ENCODE data around the gene ZPLD1.

The ZPLD1 gene

GRCh38 chr3:102473648-102474047 lies 38.8 kb downstream of the ZPLD1 start:
- DNase-seq (ENCODE audit: low read depth), result no peak

GRCh38 chr3:102474207-102474606 lies 39.4 kb downstream of the ZPLD1 start:
- no peak for TF ChIP-seq CTCF (IDR thresholded peaks at IDR 0.05; ENCODE audit: low read length, missing control alignments)
- H3K4me3 ChIP-seq (replicated peaks; ENCODE audit: low read depth, low read length), result no peak overlapping the region
- DNase-seq (ENCODE audit: low read depth), result no peak

More at GRCh38 chr3:102473648-102474047, 38.8 kb downstream of the ZPLD1 start:
- no peak overlapping the region for H3K4me3 ChIP-seq (replicated peaks; ENCODE audit: low read depth, low read length)
- no peak for TF ChIP-seq CTCF (IDR thresholded peaks at IDR 0.05; ENCODE audit: low read length, missing control alignments)

- no peak overlapping the region for H3K4me3 ChIP-seq (replicated peaks; ENCODE audit: low read depth, low read length)
- TF ChIP-seq CTCF (IDR thresholded peaks at IDR 0.05; ENCODE audit: low read length, missing control alignments), result no peak
Measured at GRCh38 chr3:102476198-102476597, 41.4 kb downstream of the ZPLD1 start.

GRCh38 chr3:102478160-102478559 lies 43.3 kb downstream of the ZPLD1 start:
- no peak for DNase-seq (ENCODE audit: low read depth)
- no peak for TF ChIP-seq CTCF (IDR thresholded peaks at IDR 0.05; ENCODE audit: low read length, missing control alignments)
- no peak overlapping the region for H3K4me3 ChIP-seq (replicated peaks; ENCODE audit: low read depth, low read length)

More at GRCh38 chr3:102476198-102476597, 41.4 kb downstream of the ZPLD1 start:
- no peak for DNase-seq (ENCODE audit: low read depth)

GRCh38 chr3:102480139-102480538 lies 45.3 kb downstream of the ZPLD1 start:
- no peak for DNase-seq (ENCODE audit: low read depth)
- no peak overlapping the region for H3K4me3 ChIP-seq (replicated peaks; ENCODE audit: low read depth, low read length)
- TF ChIP-seq CTCF (IDR thresholded peaks at IDR 0.05; ENCODE audit: low read length, missing control alignments), result no peak

- TF ChIP-seq CTCF (IDR thresholded peaks at IDR 0.05; ENCODE audit: low read length, missing control alignments), result no peak
- no peak overlapping the region for H3K4me3 ChIP-seq (replicated peaks; ENCODE audit: low read depth, low read length)
- no peak for DNase-seq (ENCODE audit: low read depth)
Measured at GRCh38 chr3:102481050-102481449, 46.2 kb downstream of the ZPLD1 start.

GRCh38 chr3:102483556-102483955 lies 48.7 kb downstream of the ZPLD1 start:
- DNase-seq (ENCODE audit: low read depth), result no peak
- TF ChIP-seq CTCF (IDR thresholded peaks at IDR 0.05; ENCODE audit: low read length, missing control alignments), result no peak
- H3K4me3 ChIP-seq (replicated peaks; ENCODE audit: low read depth, low read length), result no peak overlapping the region
